NCI-H526 treated with DMSO at 0.1 percent for 48 hours (cell line): ENCODE data around the gene KCNK1.

Experiments used
- DNase-seq: peaks from one replicate; lab custom pipeline; 2025; lab: John Stamatoyannopoulos, UW

The KCNK1 gene

DNA sequence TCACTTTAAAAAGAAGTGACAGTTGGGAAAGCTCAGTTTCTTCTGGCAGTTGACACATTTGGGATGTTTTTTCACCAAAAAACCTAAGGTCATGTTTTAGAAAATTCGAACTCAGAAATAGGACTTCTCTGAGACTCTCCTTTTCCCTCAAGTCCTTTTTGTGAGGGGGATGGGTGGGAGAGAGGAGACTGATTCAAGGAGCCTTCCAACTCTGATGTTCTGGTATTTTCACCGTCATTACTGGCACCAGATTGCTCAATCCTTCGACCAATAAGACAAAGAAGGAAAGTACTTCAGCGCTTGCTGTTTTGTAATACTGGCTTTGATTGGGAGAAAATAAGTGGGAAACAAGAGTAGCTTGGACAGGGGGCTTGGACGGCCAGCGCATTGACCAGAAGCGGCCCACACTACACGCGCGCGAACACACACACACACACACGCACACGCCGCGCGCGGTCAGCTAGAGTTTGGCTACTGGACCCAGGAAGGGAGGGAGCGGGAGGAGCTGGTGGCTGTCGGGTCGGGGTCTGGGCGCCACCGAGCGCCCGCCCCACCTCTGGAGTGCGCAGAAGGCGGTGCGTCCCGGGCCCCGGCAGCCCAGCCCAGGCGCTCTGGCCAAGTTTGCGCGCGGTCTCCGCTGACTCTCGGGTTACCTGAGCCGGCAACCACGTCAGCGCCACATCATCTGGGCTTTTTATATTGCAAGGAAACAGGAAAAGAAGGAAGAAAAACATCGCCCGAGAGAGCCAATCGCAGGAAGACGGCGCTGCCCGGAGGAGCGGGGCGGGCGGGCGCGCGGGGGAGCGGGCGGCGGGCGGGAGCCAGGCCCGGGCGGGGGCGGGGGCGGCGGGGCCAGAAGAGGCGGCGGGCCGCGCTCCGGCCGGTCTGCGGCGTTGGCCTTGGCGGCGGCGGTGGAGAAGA lies at the start of gene KCNK1:
TSS of gene KCNK1 (plus strand) at position 855 of the 921 bp plus-strand sequence. CDS start at position 921, 66 bp downstream.
- no peak for DNase-seq

DNA sequence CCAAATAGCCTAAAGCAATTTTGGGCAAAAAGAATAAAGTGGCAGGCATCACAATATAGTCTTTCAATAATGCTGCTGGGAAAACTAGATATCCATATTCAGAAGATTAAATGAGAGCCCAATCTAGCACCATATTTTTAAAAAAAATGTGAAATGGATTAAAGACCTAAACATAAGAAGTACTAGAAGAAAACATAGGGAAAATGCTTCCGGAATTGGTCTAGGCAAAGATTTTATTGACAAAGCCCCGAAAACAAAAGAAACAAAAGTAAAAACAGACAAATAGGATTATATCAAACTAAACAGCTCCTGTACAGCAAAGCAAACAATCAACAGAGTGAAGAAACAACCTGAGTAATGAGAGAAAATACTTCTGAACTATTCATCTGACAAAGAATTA lies 48.6 kb upstream of the KCNK1 start:
- no peak for DNase-seq

- no peak for DNase-seq
Observed at GRCh38 chr1:233566886-233567285, 47.0 kb upstream of the KCNK1 start.

- DNase-seq: no peak
Observed at GRCh38 chr1:233569636-233570035, 44.3 kb upstream of the KCNK1 start.

GRCh38 chr1:233570216-233570615 lies 43.7 kb upstream of the KCNK1 start:
- no peak for DNase-seq

DNA sequence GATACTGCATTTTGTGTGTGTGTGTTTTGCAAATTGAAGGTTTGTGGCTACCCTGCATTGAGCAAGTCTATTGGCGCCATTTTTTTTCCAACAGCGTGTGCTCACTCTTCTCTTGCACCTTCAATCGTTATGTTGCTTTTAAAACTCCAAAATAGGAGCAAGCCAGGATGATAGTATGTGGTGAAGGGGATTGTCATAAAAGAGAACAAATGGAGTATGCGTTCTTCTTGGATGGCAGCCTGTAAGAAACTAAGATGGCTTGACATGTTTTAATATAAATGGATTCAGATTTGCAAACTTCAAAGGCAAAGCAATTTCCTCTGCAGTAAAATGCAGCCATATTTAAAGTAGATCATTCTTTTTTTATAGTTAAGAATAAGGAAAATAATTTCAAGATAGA lies 43.2 kb upstream of the KCNK1 start:
- DNase-seq: no peak

DNA sequence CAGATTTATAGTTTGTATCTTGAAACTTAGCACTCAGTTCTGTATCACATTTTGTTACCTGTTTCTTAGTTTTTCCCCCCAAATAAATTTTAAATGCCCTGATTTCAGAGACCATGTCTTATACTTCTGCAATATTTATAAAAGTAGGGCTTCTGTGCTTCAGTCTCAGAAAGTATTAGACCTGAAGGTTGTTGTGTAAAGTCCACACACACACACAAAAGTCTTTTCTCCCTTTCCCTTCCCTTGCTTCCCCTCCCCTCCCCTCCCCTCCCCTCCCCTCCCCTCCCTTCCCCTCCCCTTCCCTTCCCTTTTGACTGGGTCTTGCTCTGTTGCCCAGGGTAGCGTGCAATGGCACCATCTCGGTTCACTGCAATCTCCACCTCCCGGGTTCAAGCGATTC lies 41.0 kb upstream of the KCNK1 start:
- no peak for DNase-seq

- no peak for DNase-seq
Observed at GRCh38 chr1:233575450-233575849, 38.5 kb upstream of the KCNK1 start.

DNA sequence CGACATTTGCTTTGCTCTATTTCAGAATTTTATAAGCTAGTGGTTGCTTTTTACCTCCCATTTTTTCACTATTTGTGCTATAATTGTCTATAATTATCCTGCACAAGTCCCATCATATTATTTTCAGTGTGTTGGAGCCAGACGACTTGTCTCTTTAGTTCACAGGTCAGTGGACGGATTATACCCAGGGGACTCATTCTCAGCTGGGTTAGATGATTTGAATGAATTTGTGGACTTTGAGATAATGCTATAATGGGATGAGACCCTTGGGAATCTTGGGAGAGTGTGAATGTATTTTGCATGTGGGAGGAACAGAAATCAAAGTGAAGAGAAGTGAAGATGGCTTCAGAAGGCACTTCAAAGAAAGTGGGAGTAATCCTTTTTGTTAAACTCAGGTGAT lies 31.5 kb upstream of the KCNK1 start:
- DNase-seq: no peak

DNA sequence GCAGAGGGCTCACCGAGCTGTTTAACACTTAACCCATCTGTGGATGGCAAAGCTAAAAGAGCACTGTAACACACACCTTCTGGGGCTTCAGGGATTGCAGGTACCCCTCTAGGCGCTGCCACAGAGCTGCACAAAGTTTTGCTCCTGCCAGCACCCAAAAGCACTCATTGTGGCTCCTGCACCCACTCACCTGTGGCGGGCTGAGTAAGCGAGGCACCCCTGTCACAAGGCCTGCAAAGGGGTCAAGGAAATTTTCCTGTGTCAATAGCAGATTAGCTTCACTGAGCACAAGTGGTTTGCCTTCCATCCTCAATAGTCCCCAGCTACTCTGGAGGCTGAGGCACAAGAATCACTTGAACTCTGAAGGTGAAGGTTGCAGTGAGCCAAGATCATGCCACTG lies 29.5 kb upstream of the KCNK1 start:
- DNase-seq: no peak

GRCh38 chr1:233584931-233585330 lies 29.0 kb upstream of the KCNK1 start:
- DNase-seq: no peak

- DNase-seq: no peak
Observed at GRCh38 chr1:233586301-233586700, 27.6 kb upstream of the KCNK1 start.

DNA sequence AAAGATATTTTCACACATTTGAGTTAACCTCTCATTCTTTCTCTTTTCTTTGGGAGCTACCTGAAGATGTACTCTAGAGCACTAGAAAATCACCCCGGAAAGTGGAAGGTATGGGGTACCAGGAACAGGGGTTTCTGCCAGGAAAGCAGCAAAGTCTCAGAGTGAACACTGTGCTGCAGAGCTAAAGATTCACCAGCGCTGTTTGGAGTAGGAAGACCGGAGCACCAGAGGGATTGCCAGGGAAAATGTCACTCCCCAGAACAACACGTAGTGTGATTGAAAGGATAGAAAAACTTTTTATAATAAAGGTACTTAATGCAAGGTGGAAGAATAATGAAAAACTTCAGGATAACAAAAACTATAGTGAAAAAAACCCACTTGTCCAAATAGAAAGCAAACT lies 26.7 kb upstream of the KCNK1 start:
- no peak for DNase-seq

DNA sequence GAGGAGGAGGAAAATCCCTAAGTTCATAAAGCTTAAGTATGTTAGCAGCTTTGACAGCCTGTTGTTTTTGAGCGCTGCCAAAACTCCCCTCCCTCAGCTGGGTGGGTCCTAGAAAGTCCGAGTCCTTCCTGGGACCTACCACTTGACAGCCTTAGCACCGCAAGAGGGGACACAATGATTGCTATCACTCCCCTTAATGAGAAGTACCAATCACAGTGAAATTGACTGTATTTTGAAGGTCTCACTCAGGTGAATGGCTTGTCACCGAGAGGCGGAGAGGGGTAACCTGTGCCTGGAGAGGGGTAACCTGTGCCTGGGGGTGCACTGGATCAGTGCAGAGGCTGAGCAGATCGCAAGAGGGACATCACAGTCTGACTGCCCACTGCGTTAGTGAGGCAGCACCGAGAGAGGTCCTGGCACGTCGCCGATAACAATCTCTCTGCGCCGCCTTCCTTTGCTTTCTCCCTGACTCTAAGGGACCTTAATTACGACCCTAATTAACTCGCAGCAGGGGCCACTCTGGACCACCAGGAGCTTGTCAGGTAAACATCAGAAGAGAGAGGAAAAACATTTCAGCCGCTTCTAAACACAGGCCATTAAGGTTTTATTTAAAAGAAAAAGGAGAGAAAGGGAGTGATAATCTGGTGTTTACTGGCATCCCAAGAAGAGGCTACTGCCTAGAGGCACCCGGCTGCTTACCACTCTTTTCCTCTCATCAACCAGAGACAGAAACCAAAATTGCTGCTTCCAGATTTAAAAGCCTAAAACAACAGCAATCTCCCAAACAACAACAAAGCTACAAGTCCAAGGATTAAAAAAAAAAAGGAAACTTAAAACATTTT lies 25.7 kb upstream of the KCNK1 start:
- DNase-seq: no peak

GRCh38 chr1:233597489-233597901 lies 16.4 kb upstream of the KCNK1 start:
- DNase-seq: no peak

- no peak for DNase-seq
Observed at GRCh38 chr1:233598891-233599541, 14.9 kb upstream of the KCNK1 start.

DNA sequence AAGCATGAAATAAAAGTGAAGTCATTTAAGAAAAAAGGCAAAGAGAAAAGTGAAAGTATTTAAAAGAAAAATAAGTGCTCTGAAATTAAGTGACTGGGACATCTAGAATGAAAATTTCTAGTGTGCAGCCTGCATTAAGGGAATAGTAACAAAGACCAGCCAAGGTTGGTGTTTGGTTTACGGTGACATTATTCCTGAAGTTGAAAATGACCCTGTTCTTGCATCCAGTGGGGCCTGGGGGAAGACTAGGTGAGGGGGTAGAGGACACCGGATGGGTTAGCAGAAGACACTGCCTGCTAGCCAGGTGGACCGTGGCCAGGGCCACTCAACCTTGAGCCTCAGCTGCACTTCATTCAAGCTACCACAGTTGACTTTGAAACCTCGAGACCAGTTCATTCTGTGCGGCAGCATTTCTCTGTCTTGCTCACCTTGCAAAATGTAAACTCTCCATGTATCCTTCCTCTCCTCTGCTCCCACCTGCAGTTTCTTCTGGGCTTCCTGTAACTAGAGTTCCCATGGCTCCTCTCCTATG lies 14.3 kb upstream of the KCNK1 start:
- DNase-seq: no peak

- DNase-seq: no peak
Observed at GRCh38 chr1:233600488-233600887, 13.4 kb upstream of the KCNK1 start.

- no peak for DNase-seq
Observed at GRCh38 chr1:233603478-233603877, 10.4 kb upstream of the KCNK1 start.

DNA sequence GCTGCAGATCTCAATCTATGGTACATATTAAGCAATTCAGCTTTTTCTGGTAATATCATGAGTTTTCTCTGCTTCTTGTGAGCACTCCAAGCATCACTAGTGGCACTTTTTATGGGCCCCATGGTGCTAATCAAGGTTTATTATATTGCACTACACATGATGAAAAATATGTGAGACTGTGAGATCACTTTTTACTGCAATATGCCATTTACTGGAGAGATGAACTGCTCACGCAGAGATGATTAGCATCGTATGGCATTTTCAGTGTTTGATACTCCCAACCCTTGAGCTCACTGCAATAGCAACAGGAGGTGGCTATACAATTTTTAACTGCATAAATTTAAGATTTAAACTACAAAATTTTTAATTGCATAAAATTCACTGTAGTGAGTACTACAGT lies 8.7 kb upstream of the KCNK1 start:
- DNase-seq: no peak

DNA sequence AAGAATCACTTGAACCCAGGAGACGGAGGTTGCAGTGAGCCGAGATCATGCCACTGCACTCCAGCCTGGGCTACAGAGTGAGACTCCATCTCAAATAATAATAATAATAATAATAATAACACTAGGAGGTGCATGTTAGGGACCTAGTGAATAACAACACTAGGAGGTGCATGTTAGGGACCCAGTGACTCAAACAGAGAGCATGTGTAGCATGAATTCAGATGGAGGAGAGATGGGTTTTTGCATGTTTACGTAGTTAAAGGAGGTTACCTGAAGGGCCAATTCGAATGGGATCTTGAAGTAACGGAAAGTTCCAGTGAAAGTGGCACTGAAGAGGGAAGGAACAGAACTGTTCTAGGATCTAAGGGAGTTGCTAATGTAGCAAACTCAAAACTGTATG lies 7.1 kb upstream of the KCNK1 start:
- no peak for DNase-seq
